Fibroblast of skin of scalp (primary cell): ENCODE data around the gene RABIF.

ENCODE experiments used
- DNase-seq: peaks from one replicate; pipeline ENCODE4 v3.0.0-alpha.2; 2013

Gene RABIF

DNA sequence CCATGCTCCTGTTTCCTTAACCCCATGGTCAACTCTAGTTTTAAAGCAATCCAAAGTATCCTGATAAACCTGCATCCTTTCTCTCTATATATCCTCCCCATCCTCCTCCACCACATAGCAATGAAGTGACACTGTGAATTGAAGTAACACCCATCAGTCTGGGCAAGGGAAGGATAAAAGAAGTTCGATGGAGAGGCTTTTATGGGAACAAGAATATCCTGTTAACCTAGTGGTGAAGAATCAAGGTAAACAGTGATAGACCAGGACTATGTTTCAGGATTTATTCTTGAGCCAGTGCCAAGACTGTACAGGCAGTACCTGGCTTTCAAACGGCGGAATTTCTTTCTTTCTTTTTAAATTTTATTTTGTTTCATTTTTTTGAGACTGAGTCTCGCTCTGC lies 17.6 kb downstream of the RABIF start:
- no peak for DNase-seq

DNA sequence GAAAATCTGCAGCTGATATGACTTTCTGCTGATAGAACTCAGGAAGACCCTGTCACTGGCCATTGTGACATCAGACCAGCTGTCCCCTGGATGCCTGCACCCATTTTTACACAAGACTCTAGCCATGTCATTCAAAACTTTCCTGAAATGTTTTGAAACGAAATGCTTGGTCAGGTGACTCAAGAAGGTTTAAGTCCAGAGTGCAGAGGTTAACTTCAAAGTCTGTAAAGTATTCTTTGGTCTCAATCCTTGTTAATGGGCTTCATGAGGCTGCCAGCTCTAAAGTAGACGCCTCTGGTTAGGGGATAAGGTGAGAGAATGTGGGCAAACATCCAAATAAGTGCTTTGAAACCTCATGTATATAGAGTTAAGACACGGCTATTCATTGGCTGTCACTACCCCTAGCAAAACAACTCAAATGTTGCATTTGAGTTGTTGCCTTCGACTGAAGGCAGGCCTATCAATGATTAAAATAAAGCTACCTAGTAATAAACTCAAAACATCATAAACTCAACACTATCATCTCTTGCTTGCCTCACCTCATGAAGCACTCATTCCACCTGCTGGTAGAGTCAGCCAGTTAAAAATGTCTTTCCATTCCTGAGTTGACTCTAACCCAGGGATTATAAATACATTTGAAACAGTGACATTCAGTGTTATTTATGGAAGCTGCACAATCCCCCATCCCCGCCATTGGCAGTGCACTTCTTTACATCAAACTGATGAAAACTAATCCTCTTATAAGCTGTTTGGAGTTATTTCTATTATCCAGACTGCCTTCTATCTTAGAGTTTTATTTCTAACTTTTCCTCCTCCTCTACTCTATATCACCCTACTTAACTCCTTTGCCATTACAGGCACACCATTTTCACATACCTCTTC lies 26.0 kb downstream of the RABIF start:
- no peak for DNase-seq

DNA sequence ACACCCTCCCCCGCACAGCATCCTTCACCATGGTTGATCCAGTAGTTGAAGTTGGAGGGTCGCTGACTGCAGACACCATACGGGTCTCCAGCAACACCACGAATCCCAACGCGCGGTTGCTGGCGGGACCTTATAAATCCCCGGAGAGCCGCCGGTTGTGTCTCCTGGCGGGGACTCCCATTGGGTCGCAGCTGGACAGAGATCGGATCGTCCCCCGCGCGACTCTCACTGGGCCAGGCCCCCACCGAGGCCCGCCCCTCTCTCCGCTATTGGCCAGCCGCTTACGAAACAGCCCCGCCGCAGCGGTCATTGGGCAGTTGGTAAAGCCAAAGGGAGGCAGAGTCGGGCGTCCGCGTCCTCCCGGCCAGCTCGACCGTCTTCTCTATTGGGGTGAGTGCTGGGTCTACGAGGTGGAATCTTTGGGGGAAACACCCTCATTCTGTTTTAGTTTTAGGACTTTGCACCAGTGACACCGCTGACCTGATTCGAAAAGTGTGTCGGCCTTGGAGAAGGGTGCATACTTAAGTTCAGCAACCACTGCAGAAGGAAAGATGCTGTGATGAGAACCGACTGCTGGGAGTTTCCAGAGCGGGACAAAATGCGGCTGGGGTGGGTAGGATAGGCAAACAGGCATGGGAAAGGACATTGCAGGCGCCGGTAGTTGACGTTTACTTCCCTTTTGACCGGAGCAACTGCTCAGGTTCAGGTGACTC lies 27.4 kb downstream of the RABIF start:
- DNase-seq = peak; percentile 81

DNA sequence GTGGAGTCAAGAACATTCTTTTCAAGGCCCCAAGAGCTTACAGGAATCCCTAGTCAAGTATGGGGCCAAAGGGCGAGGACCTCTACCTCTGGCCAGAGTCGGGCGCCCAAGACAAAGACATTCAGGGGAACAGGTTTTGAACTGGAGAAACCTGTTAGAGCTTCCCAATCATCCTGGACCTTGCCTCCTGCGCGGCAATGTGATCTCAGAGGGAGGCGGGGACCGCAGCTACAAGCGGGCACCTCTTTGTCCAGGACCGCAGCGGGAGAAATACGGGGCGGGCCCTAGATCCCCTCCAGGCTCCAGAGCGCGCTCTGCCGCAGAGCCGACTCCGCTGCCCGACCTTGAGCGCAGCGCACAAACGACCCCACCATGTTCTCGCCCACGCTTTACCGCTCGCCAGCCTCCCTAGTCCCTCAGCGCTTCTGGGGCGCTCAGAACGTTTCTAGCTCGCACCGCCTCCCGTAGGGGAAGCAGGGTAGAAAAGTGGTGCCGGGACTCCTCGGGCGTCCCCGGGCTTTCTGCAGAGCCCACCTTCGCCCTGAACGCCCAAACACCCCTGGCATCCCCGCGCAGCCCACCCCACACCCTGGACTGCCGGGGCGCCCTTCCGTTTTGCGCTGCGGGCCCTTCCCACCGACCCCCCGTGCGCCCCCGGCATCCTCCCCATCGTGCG lies 28.1 kb downstream of the RABIF start:
- DNase-seq = peak; percentile 5

DNA sequence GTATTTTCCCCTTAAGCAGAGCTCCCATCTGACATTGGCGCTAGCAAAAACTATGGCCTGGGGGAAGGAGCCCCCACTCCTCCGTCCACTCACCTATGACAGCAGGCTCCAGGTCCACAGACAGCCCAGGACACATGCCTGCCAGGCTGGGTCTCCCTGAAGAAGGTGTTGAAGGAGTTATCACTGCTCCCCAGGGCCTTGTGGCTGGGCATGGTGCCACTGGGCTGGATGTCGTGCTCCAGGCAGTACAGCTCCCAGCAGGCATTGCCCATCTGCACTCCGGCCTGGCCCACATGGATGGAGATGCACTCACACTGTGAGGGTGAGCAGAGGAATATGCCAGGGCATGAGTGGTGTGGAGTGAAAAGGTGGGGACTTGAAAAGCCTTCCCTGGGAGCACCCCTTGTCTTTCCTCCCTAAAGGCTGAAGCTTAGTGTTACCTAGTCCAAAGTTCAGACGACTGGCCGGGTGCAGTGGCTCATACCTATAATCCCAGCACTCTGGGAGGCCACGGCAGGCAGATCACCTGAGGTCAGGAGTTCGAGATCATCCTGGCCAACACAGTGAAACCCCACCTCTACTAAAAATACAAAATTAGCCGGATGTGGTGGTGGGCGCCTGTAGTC lies 30.0 kb downstream of the RABIF start:
- no peak for DNase-seq

DNA sequence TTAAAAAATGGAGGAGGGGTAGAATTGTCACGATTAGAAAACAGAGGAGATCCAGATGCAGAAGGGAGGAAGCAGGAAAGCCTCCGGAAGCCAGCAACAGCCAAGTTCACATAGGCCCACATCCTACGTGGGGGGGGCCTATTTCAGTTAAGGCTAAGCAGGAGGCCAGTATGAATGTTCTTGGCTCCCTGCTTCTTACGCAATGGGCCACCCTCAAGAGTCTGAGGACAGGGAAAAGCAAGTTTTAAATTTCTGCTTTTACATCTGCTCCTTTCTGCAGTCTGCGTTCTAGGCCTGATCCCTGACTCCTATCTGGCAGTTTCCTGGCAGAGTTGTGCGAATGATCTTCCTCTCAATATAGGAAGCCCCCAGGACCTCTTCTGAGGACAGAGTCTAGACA lies 30.6 kb downstream of the RABIF start:
- peak; percentile 36 for DNase-seq

DNA sequence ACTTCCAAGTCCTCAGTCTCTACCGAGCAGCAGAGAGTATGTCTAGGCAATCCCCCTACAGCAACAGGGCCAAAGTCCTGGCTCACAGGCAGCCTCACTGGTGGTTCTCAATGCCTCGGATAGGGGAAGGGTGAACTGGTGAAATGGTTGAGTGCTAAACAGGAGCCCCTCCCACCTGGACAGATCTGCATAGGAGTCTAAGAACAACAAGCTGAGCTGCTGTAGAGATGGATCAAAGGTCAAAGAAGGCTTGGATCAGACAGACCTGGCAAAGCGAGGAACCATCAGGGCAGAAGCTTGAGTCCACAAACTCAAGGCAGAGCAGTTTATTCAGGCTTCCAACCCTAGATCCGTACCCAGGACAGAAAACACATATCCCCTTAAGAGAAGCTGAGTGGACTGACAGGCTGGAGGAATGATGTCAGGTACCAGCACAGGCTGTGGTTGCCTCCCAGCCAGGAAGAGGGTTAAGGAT lies 31.8 kb downstream of the RABIF start:
- no peak for DNase-seq

DNA sequence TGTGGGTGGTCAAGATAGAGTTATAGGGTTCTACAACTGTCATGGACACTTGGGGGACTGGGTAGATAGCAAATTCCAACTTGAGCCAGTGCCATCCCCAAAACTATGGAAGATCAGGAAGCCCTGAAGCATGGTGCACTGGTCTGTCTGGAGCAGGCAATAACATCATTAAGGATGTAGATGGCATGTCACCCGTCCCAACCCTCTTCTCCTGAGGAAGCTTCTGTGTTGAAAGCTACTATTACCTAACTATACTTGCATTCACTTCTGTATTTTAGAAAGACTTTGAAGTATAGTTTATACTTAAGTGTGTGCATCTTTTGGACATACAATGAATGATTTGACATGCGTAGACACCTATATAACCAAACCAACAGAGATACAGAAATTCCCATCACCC lies 32.9 kb downstream of the RABIF start:
- no peak for DNase-seq

DNA sequence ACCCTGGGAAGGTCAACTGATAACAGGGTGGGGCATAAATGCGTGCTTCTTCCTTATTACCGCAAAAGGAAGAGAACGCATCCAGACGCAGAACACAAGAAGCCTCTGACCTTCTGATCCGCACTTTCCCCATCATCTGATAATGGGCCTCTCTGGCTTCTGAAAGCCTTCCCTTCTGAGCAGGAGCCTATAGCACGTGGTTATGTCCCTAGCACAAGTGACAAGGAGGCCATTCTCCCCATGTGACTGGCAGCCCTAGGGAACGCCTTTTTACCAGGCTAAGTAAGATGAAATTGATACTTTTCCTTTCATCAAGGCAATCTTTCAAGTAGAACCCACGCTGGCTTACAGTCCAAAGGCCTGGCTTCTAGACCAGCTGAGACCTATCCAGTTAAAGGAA lies 34.2 kb downstream of the RABIF start:
- DNase-seq = no peak

DNA sequence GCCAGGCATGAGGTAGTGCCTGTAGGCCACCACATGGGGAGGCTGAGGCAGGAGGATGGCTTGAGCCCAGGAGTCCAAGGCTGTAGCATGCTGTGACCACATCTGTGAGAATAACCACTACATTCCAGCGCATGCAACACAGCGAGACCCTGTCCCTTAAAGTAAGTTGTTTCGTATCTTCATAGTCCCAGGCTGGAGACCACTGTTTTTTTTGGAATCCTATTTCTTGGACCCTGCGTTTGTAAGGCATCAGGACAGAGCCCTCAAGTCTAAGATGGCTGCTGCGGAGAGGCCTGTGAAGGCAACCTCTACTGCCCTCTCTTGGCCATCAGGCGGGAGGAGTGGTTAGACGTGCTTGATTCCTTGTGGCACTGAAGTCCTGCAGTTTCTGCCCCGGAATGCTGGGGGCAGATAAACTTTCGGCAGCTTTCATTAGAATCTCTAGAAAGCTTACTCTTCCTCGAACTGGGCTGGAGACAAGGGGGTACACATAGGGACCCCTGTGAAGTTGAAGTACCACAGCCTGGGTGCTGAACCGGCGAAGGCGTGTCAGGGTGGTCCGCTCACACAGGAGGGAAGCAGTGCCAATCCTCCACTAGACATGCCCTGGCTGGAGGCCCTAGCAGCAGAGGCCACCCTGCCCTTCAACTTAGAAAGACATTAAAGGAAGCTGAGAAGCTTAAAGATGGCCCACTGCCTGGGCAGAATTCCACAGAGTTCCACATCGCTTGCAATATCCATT lies 36.6 kb downstream of the RABIF start:
- peak; percentile 67 for DNase-seq

DNA sequence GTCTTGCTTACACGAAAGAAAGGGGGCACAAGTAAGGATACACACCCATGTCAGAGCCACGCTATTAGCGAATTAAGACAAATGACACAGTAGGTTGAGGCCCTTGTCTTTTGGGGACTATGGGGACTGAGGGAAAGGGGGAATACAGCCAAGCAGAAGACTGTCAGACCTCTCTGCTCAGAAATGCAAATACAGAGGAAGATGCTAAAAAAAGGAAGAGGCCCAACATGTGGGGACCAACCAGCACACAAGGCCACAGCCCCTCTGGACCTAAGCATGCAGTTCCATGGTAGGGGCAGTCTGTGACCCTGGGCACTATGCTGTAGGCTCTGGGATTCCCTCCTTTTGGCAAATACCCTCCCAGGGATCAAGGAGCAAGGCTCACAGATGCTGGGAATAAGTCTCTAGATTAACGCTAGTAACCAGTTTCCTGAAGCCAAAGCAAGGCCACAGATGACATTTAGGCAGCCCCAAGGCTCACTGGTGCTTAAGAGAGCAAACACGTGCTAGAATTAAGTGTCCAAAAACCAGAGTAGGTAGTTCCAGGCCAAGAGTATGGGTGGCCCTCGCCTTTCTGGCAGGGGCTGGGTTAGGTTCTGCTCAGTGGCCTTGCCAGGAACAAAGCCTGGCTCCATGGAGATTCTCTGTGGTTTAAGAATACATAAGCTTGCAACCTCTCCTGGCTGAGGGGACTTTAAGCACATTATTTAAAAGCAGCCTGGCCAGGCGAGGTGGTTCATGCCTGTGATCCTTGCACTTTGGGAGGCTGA lies 38.2 kb downstream of the RABIF start:
- DNase-seq = no peak

DNA sequence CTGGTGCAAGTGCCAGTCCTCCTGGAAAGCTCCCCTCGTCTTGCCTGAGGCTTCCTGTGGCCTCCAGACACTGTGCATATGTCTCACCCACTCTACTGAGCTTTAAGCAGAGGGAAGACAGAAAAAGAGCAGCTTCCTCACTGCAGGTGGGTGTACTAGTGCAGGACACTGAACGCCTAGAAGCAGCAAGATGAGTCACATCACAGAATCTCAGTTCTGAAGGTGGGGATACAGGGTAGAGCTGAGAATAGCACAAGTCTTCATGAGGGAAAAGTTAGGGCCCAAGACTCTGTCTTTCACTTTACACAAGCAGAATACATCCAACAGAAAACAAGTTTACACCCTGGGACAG lies 40.8 kb downstream of the RABIF start:
- no peak for DNase-seq

DNA sequence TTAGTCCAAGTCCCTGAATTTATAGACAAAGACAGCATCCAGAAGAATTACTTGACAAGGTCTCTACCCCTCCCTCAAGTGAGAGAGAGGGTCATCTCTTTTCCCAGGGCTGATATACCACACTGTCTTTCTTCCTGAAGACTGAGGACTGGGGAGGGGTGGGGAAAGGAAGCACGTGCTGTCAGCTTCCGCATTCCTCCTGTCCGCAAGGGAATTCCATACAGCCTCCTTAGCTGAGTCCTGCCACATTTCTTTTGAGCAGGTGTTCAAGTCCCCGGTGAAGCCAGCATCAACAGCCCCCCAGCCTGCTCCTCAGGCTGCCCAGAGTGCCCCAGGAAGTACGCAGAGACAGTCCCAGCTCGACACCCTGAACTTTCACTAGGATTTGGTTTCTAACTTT lies 44.0 kb downstream of the RABIF start:
- DNase-seq = peak; percentile 20

DNA sequence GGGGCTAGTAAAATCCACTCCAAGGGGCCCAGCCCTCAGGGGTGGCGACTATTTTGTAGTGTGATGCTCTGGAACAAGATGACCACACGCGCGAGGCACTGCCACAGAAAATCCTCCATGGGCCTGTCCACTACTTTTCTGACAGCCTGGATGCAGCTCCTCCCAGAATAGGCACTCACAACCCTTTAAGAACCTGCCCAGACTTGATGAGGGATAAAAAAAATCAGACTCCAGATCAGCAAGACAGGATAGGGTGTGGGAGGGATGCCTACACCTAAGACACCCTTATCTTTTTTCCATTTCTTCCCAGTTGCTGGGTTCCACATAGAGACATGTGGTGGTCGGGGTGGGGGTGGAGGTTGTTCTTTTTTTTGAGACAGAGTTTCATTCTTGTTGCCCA lies 44.7 kb downstream of the RABIF start:
- DNase-seq = no peak

DNA sequence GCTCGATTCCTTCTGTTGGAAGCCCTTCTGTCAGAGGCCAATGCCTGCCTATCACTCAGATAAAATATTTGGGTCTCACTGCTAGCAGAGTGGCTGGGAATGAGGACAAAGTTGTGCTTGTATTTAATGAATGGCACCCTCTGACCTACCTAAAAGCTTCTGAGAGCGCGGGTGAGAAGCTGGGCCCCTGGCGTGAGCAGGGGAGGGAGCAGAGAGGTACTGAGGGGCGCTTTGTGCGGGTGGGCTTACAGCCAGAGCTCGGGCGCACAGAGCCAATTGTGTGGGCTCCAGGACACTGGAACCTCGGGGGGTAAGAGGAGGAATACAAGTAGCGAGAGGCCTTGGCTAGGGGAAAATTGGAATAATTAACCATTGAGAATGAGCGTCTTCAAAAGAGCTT lies 45.9 kb downstream of the RABIF start:
- no peak for DNase-seq

DNA sequence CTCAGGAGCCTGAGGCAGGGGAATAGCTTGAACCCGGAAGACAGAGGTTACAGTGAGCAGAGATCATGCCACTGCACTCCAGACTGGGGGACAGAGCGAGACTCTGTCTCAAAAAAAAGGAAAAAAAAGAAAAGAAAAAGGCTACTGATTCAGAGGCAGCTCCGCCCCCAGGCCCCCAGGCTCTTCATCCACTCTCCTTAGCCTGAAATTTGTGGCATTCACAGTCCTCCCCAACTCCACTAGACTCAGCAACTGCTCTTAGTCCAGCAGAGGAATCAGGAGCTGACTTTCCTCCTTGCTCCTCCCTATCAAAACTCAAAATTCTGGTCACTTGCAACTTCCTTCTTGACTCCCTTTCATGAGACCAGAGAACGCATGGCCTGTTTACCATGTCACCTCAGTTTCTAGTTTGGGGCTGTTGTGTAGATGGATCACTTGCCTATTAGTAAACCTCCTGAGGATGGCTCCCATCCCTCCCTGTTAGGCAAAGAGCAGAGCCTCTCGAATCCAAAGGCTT lies 51.1 kb downstream of the RABIF start:
- DNase-seq = no peak

DNA sequence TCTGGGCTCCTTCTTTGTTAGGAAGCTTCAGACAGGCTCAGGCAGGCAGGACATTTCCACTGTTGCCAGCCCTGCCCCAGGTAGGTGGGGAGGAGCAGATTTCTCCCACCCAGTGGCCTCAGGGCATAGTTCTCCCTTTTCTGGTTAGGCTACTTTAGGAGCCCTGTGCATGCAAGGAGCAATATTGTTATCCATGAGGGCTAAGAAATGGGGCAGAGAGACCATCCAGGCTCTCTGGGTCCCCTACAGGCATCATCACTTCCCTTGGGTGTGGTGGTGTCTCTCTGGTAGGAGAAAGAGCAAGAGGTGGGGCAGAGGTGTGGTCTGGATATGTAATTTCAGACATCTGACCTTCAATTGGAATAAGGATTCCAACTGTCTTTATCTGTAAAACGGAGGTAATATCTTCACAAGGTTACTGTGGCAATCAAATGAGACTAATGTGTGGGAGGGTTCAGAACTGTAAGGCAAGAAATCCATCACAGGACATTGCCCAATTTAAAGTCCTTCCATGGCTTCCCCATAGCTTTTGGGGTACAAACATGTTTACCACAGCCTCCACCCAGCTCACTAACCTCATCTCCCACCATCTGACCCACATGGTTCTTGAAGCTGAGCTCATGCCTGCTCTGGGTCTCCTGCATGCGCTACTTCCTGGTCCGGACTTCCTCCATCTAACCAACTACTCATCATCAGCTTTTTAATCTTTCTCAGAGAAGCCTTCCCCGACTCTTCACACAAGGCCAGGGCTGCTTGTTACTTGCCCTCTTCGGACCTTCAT lies 52.1 kb downstream of the RABIF start:
- no peak for DNase-seq

DNA sequence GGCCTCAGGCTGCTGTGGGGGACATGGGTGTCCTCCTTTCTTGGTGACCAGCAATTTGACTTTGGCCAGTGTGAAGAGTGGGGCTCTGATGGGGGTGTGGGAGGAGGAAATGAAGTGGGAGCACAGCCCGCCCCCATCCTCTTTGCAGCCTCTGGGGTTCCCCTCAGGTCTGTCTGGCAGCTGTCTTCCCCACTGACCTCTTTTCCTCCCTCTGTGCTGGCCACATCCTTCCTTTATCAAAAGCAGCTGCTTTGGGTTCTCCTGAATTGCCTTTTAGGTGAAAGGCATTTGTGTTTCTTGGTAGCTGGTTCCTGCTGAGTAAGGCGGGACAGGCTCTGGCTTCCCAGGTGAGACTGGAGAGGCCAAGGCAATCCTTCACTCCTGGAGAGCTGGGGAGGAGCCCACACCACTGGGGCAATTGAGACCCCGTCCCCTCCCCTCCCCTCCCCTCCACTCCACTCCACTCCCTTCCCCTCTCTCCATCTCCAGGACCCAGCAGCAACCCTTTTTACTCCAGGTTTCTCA lies 53.3 kb downstream of the RABIF start:
- DNase-seq = no peak

DNA sequence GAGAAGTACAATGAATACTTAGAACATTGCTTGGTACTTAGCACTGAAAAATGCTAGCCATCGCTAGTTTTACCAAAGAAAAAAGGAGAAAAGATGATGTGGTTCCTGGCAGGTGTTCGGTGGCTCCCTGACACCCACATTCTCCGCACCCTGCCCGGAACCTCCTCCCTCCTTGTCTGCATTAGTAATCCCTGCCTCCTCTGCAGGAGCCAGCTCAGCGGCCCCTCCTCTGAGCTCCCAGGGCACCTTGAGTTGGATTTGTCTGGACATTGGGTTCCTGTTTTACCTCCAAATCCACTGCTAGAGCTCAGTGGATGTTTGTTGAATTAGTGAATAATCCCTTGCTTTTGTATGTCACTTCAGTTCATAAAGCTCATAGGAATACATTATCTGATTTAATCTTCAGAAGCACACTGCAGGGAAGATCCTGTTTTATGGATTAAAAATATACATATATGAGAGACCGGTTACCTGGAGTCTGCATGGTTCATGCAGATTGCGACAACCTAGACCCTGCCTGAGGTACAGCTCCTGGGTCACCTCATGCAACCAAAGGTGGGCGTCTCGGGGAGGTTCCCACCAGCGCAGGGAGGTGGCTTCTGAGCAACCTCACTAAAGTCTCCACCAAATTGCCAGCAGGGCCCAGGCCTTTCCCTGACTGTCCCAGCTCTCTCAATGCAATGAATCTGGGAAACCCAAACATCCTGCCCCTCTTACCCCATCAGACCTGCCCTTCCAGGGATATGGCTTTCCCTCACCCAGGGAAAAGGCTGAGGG lies 54.0 kb downstream of the RABIF start:
- no peak for DNase-seq
